ENCODE measurements around the gene TET3.

Gene TET3

DNA sequence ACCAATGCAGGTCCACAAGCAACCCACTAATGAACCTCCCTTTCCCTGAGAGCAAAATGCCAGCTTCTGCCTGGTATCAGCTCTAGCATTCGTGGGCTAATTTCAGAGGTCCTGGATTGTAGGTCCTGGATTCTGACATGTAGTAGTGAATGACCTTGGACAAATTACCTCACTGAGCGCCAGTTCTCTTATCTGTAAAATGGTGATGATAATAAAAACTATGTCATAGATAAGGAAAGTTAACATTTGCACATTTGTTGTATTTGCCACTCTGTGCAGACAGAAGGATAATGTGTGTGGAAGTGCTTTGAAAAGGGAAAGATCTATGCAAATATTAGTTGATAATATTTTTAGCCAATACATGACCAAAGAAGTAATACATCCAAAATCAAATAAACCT, 4.1 kb upstream of the TET3 start:
- Histone ChIP-seq H3K36me3 (ENCODE audit: low read depth) (no peaks in the 10 kb centered on the region), H3K27ac (ENCODE audit: poor library complexity, severe bottlenecking) (peak overlapping the region; percentile 98), H3K9me3 (ENCODE audit: severe bottlenecking) (peaks cover 2% of the 10 kb centered on the region), H3K27me3 (ENCODE audit: insufficient read depth, poor library complexity, severe bottlenecking) (no peaks in the 10 kb centered on the region), H3K4me3 (ENCODE audit: severe bottlenecking) (peak overlapping the region; percentile 15), H3K4me1 (ENCODE audit: insufficient read depth, poor library complexity, severe bottlenecking) (peaks cover 37% of the 10 kb centered on the region)
- ATAC-seq (ENCODE audit: low read depth) (no peak), DNase-seq (ENCODE audit: low spot score) (no peak)
- TF ChIP-seq, protein P1, sequence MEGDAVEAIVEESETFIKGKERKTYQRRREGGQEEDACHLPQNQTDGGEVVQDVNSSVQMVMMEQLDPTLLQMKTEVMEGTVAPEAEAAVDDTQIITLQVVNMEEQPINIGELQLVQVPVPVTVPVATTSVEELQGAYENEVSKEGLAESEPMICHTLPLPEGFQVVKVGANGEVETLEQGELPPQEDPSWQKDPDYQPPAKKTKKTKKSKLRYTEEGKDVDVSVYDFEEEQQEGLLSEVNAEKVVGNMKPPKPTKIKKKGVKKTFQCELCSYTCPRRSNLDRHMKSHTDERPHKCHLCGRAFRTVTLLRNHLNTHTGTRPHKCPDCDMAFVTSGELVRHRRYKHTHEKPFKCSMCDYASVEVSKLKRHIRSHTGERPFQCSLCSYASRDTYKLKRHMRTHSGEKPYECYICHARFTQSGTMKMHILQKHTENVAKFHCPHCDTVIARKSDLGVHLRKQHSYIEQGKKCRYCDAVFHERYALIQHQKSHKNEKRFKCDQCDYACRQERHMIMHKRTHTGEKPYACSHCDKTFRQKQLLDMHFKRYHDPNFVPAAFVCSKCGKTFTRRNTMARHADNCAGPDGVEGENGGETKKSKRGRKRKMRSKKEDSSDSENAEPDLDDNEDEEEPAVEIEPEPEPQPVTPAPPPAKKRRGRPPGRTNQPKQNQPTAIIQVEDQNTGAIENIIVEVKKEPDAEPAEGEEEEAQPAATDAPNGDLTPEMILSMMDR (IDR thresholded peaks at IDR 0.05; ENCODE audit: poor library complexity, severe bottlenecking), result no peak

- H3K4me3 ChIP-seq (ENCODE audit: severe bottlenecking), result peak overlapping the region; percentile 15
- DNase-seq (ENCODE audit: low spot score) (no peak), ATAC-seq (ENCODE audit: low read depth) (peak; percentile 14)
- H3K27me3 ChIP-seq (ENCODE audit: insufficient read depth, poor library complexity, severe bottlenecking), result no peaks in the 10 kb centered on the region
- peaks cover 2% of the 10 kb centered on the region for H3K36me3 ChIP-seq (ENCODE audit: low read depth)
- peaks cover 41% of the 10 kb centered on the region for H3K4me1 ChIP-seq (ENCODE audit: insufficient read depth, poor library complexity, severe bottlenecking)
- TF ChIP-seq, protein P1 (IDR thresholded peaks at IDR 0.05; ENCODE audit: poor library complexity, severe bottlenecking), result no peak
- H3K27ac ChIP-seq (ENCODE audit: poor library complexity, severe bottlenecking), result peak overlapping the region; percentile 98
- H3K9me3 ChIP-seq (ENCODE audit: severe bottlenecking), result peaks cover 2% of the 10 kb centered on the region
Measured at GRCh38 chr2:73981081-73982001, 3.4 kb upstream of the TET3 start.

- H3K4me3 ChIP-seq (ENCODE audit: severe bottlenecking), result no peak overlapping the region
- no peaks in the 10 kb centered on the region for H3K27me3 ChIP-seq (ENCODE audit: insufficient read depth, poor library complexity, severe bottlenecking)
- peak; percentile 29 for ATAC-seq (ENCODE audit: low read depth)
- H3K36me3 ChIP-seq (ENCODE audit: low read depth), result peaks cover 10% of the 10 kb centered on the region
- H3K4me1 ChIP-seq (ENCODE audit: insufficient read depth, poor library complexity, severe bottlenecking), result peaks cover 50% of the 10 kb centered on the region
- TF ChIP-seq, protein P1 (IDR thresholded peaks at IDR 0.05; ENCODE audit: poor library complexity, severe bottlenecking), result no peak
- no peak for DNase-seq (ENCODE audit: low spot score)
- H3K27ac ChIP-seq (ENCODE audit: poor library complexity, severe bottlenecking), result peak overlapping the region; percentile 98
- peaks cover 2% of the 10 kb centered on the region for H3K9me3 ChIP-seq (ENCODE audit: severe bottlenecking)
Measured at GRCh38 chr2:73982140-73982617, 2.5 kb upstream of the TET3 start.

- H3K4me3 ChIP-seq (ENCODE audit: severe bottlenecking), result peak overlapping the region; percentile 58
- ATAC-seq (ENCODE audit: low read depth), result peak; percentile 73
- H3K27ac ChIP-seq (ENCODE audit: poor library complexity, severe bottlenecking), result peak overlapping the region; percentile 98
- peak; percentile 99 for DNase-seq (ENCODE audit: low spot score)
- H3K4me1 ChIP-seq (ENCODE audit: insufficient read depth, poor library complexity, severe bottlenecking), result peaks cover 59% of the 10 kb centered on the region
- peaks cover 11% of the 10 kb centered on the region for H3K36me3 ChIP-seq (ENCODE audit: low read depth)
- H3K9me3 ChIP-seq (ENCODE audit: severe bottlenecking), result peaks cover 2% of the 10 kb centered on the region
- TF ChIP-seq, protein P1 (IDR thresholded peaks at IDR 0.05; ENCODE audit: poor library complexity, severe bottlenecking), result peak; percentile 1
- no peaks in the 10 kb centered on the region for H3K27me3 ChIP-seq (ENCODE audit: insufficient read depth, poor library complexity, severe bottlenecking)
Measured at GRCh38 chr2:73983322-73984202, 1.1 kb upstream of the TET3 start.

Data from RWPE2 (cell line).